PC-3 (cell line): ENCODE measurements around the gene ACAP3. TPM values are rescaled to one million over a fixed set of nuclear protein-coding genes. Genes with fewer than 3 reads are reported as not detected.
A peak's percentile ranks its signal among the peaks of the same experiment; 100 is the strongest.

Experiments used
- ATAC-seq: fragments of 200-7000 bp; cut with Tn5 transposase; 2 replicates; pipeline ENCODE4 v1.9.1; 2020; ENCODE audit warnings: mild to moderate bottlenecking, moderate library complexity
- BruUV-seq: library from RNA; stranded (reverse); fragments of 400-500 nt; replicated peaks from 2 replicates; lab custom pipeline; 2021; lab: Mats Ljungman, UMichigan
- CTCF ChIA-PET: fragments of 300-600 bp; sonication (Branson Sonifier 250); formaldehyde crosslinking; loops from one replicate; lab custom pipeline; 2022; ENCODE audit warnings: antibody characterized with exemption; lab: Charles Lee
- POLR2A ChIA-PET: fragments of 300-600 bp; sonication (Branson Sonifier 250); formaldehyde crosslinking; loops from one replicate; lab custom pipeline; 2022; ENCODE audit warnings: antibody characterized with exemption; ENCODE audit not compliant: unreplicated experiment; lab: Charles Lee
- DNase-seq: peaks from one replicate; pipeline ENCODE4 v3.0.0-alpha.2; 2015
- H2AFZ ChIP-seq: fragments of 300-600 bp; sonication (generic); 2 replicates; pipeline ENCODE4 v1.6.0; 2016; ENCODE audit warnings: antibody characterized with exemption, low read length
- H3F3A ChIP-seq: fragments of 300-600 bp; sonication (generic); one replicate; pipeline ENCODE4 v1.6.0; 2017; ENCODE audit warnings: antibody characterized with exemption, low read length, control low read depth, mild to moderate bottlenecking; ENCODE audit not compliant: unreplicated experiment
- H3K27ac ChIP-seq: fragments of 300-600 bp; sonication (generic); 2 replicates; pipeline ENCODE4 v1.5.1; 2016; ENCODE audit warnings: mild to moderate bottlenecking, low read length
- H3K27me3 ChIP-seq: fragments of 300-600 bp; sonication (generic); 2 replicates; pipeline ENCODE4 v1.6.1; 2016; ENCODE audit warnings: low read length, mixed read lengths
- H3K36me3 ChIP-seq: fragments of 300-600 bp; sonication (generic); 2 replicates; pipeline ENCODE4 v1.6.1; 2016; ENCODE audit warnings: low read depth, mixed run types, low read length, mixed read lengths
- H3K4me1 ChIP-seq: fragments of 300-600 bp; sonication (generic); 2 replicates; pipeline ENCODE4 v1.5.1; 2016; ENCODE audit warnings: low read length; ENCODE audit not compliant: insufficient read depth
- H3K4me2 ChIP-seq: fragments of 300-600 bp; sonication (generic); 2 replicates; pipeline ENCODE4 v1.6.0; 2016; ENCODE audit warnings: low read length
- H3K4me3 ChIP-seq: fragments of 300-600 bp; sonication (generic); 2 replicates; pipeline ENCODE4 v1.5.1; 2016; ENCODE audit warnings: mild to moderate bottlenecking, low read length, mixed read lengths
- H3K79me2 ChIP-seq: fragments of 300-600 bp; sonication (generic); 2 replicates; pipeline ENCODE4 v1.6.1; 2017; ENCODE audit warnings: low read length, mixed read lengths
- H3K9ac ChIP-seq: fragments of 300-600 bp; sonication (generic); 2 replicates; pipeline ENCODE4 v1.6.0; 2016; ENCODE audit warnings: mild to moderate bottlenecking, low read length
- H3K9me2 ChIP-seq: fragments of 300-600 bp; sonication (generic); replicated peaks from 2 replicates; pipeline ENCODE4 v1.6.1; 2016; ENCODE audit warnings: mixed run types, low read length, mixed read lengths
- H3K9me3 ChIP-seq: fragments of 300-600 bp; sonication (generic); 2 replicates; pipeline ENCODE4 v1.6.1; 2016; ENCODE audit warnings: low read length, mixed read lengths
- H4K20me1 ChIP-seq: fragments of 300-600 bp; sonication (generic); 2 replicates; pipeline ENCODE4 v1.6.1; 2016; ENCODE audit warnings: low read length, mixed read lengths
- EZH2 ChIP-seq: fragments of 300-600 bp; sonication (generic); IDR thresholded peaks from one replicate; pipeline ENCODE4 v1.6.1; 2017; ENCODE audit warnings: antibody characterized with exemption, mild to moderate bottlenecking, low read length; ENCODE audit not compliant: unreplicated experiment
- EZH2phosphoT487 ChIP-seq: fragments of 300-600 bp; sonication (generic); IDR thresholded peaks from 2 replicates; pipeline ENCODE4 v1.6.1; 2018; ENCODE audit warnings: mild to moderate bottlenecking, antibody characterized with exemption, low read length, borderline replicate concordance
- intact Hi-C: fragments of 100-400 bp; cut with micrococcal nuclease; formaldehyde crosslinking; loops from 2 replicates; pipeline ENCODE4 v1.9.0; 2023
- total RNA-seq: library from RNA; depleted of rRNA; stranded (reverse); fragments of >200 nt; gene quantifications from 2 replicates; pipeline ENCODE4 v1.2.3, GENCODE V29; 2014
- TF ChIP-seq, protein P1 (sequence below): fragments of 300-600 bp; sonication (generic); conservative IDR thresholded peaks from 2 replicates; pipeline ENCODE4 v1.5.1; 2017; ENCODE audit warnings: antibody characterized with exemption, low read depth, mild to moderate bottlenecking, low read length

Gene ACAP3
- total RNA-seq, 1 experiment from 2014 or later = 116 TPM

DNA sequence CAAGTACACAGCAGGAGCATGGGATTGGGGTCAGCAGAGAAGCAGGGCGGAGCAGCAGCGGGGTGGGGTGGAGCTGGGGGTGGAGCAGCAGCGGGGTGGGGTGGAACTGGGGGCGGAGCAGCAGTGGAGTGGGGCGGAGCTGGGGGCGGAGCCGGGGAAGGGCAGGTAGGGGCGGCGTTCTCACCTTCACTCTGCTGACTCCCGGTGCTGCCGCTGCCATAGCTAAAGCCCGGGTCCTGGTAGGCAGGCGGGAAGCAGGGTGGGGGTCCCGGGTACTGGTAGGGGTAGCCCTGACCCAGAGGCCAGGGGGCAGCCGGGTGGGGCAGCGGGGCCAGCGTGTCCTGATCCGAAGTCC, 30.0 kb upstream of the ACAP3 start:
- no TSS peak for BruUV-seq
- Histone ChIP-seq H3K9ac (no peak overlapping the region), H3K4me3 (no peak overlapping the region), H2AFZ (no peak overlapping the region), H3K9me2 (no peaks in the 10 kb centered on the region), H3F3A (no peaks in the 10 kb centered on the region), H3K27me3 (no peaks in the 10 kb centered on the region), H4K20me1 (peaks cover 5% of the 10 kb centered on the region; the same call in 1 of the 2 replicates), H3K27ac (no peak overlapping the region), H3K9me3 (no peaks in the 10 kb centered on the region), H3K4me2 (no peak overlapping the region), H3K79me2 (peaks cover 18% of the 10 kb centered on the region), H3K4me1 (peaks cover 10% of the 10 kb centered on the region; the same call in 1 of the 2 replicates), H3K36me3 (peaks cover 61% of the 10 kb centered on the region)
- ChIA-PET POLR2A (no interaction called here), CTCF (interaction anchor here (0.7 kb wide), 1 partner anchor 19 kb away, joined by 3 read pairs; no protein-coding TSS in a partner anchor)
- intact Hi-C loops = no loop called here
- DNase-seq = peak; percentile 53
- TF ChIP-seq, protein P1, sequence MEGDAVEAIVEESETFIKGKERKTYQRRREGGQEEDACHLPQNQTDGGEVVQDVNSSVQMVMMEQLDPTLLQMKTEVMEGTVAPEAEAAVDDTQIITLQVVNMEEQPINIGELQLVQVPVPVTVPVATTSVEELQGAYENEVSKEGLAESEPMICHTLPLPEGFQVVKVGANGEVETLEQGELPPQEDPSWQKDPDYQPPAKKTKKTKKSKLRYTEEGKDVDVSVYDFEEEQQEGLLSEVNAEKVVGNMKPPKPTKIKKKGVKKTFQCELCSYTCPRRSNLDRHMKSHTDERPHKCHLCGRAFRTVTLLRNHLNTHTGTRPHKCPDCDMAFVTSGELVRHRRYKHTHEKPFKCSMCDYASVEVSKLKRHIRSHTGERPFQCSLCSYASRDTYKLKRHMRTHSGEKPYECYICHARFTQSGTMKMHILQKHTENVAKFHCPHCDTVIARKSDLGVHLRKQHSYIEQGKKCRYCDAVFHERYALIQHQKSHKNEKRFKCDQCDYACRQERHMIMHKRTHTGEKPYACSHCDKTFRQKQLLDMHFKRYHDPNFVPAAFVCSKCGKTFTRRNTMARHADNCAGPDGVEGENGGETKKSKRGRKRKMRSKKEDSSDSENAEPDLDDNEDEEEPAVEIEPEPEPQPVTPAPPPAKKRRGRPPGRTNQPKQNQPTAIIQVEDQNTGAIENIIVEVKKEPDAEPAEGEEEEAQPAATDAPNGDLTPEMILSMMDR = no peak
- no peak for TF ChIP-seq EZH2phosphoT487
- no peak for TF ChIP-seq EZH2
- ATAC-seq = peak; percentile 23

DNA sequence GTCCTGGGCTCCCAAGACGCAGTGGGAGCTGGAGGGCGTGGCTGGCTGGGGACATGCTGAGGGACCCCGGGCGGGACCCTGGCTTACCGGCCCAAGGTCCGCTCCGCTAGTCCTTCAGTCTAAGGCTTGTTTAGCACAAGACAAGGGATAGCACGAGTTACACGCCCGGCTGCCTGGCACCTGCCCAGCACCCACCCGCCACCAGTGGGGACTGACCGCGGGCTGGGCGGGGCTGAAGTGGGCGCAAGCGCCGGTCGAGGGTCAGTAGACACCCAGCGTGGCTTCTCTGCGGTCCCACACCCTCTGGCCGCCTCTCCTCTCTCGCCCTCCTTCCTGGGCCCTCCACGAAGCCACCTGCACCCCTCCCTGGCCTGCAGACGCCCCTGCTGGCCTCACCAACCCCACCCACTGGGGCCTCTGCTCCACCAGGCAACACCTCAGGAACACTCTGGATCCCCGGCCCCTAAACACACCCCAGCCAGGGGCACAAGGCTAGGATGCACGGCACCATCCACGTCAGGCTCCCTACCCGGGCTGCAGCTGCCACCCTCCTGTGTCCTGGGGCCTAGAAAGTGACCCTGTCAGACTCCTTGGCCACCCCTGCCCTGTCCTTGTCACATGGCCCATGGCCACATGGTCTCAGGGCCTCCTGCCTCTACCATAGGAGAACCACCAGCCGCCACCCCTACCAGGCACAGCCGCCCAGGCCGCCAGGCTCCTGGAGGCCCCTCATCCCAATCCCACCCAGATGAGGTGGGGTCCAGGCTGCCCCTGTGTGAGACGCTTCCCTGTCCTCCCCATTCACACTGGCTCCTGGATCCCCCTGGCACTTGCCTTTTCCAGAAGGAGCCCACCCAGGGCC, 29.4 kb upstream of the ACAP3 start:
- DNase-seq = no peak
- POLR2A ChIA-PET = interaction anchor here (0.6 kb wide), 1 partner anchor 47 kb away, joined by 4 read pairs; no protein-coding TSS in a partner anchor
- H4K20me1 ChIP-seq = peaks cover 5% of the 10 kb centered on the region; the same call in 1 of the 2 replicates
- H3F3A ChIP-seq = no peaks in the 10 kb centered on the region
- ATAC-seq = no peak
- H2AFZ ChIP-seq = no peak overlapping the region
- peaks cover 55% of the 10 kb centered on the region for H3K36me3 ChIP-seq
- H3K27me3 ChIP-seq = no peaks in the 10 kb centered on the region
- no peak overlapping the region for H3K27ac ChIP-seq
- peaks cover 12% of the 10 kb centered on the region for H3K79me2 ChIP-seq
- H3K9me2 ChIP-seq = no peaks in the 10 kb centered on the region
- CTCF ChIA-PET = interaction anchor here (0.7 kb wide), 1 partner anchor 19 kb away, joined by 3 read pairs; no protein-coding TSS in a partner anchor
- no peak overlapping the region for H3K4me2 ChIP-seq
- H3K4me3 ChIP-seq = no peak overlapping the region
- no TSS peak for BruUV-seq
- no peak overlapping the region for H3K9ac ChIP-seq
- TF ChIP-seq, protein P1 = no peak
- no peak for TF ChIP-seq EZH2phosphoT487
- no peak for TF ChIP-seq EZH2
- intact Hi-C loops = no loop called here
- H3K4me1 ChIP-seq = peaks cover 16% of the 10 kb centered on the region; the same call in 1 of the 2 replicates
- H3K9me3 ChIP-seq = no peaks in the 10 kb centered on the region

DNA sequence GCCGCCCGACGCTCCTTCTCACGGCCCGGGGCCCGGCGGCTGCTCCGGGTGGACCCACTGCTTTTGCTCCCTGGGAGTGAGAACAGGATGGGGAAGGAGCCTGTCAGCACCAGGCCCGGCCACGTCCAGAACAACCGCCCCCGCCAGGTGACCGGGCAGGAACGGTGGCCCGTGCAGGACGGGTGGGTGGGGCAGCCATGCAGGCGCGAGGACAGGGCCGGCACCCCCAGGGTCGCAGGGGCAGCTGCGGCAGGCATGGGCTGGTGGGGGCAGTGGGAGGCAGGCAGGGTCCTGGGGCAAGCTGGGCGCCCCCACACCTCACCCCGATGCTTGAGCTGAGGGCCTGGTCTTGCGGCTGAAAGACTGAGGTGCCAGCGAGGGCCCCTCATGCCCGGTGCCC, 28.7 kb upstream of the ACAP3 start:
- H2AFZ ChIP-seq = no peak overlapping the region
- H3K79me2 ChIP-seq = peaks cover 5% of the 10 kb centered on the region
- peaks cover 5% of the 10 kb centered on the region; the same call in 1 of the 2 replicates for H4K20me1 ChIP-seq
- H3K4me1 ChIP-seq = peaks cover 20% of the 10 kb centered on the region
- intact Hi-C loops = no loop called here
- DNase-seq (no peak), ATAC-seq (no peak)
- H3K9ac ChIP-seq = no peak overlapping the region
- H3F3A ChIP-seq = no peaks in the 10 kb centered on the region
- no TSS peak for BruUV-seq
- H3K4me2 ChIP-seq = no peak overlapping the region
- H3K27ac ChIP-seq = no peak overlapping the region
- ChIA-PET POLR2A (interaction anchor here (0.6 kb wide), 1 partner anchor 46 kb away, joined by 4 read pairs; no protein-coding TSS in a partner anchor), CTCF (no interaction called here)
- H3K27me3 ChIP-seq = no peaks in the 10 kb centered on the region
- H3K9me2 ChIP-seq = no peaks in the 10 kb centered on the region
- peaks cover 48% of the 10 kb centered on the region for H3K36me3 ChIP-seq
- TF ChIP-seq EZH2 = no peak
- TF ChIP-seq, protein P1 = no peak
- TF ChIP-seq EZH2phosphoT487 = no peak
- no peaks in the 10 kb centered on the region for H3K9me3 ChIP-seq
- H3K4me3 ChIP-seq = no peak overlapping the region
